Measurements from ENCODE around the gene AP3B1. TPM values are rescaled to one million over a fixed set of nuclear protein-coding genes. Genes with fewer than 3 reads are reported as not detected.

AP3B1 gene
- total RNA-seq, 1 donor from 2014 or later = 105 TPM

DNA sequence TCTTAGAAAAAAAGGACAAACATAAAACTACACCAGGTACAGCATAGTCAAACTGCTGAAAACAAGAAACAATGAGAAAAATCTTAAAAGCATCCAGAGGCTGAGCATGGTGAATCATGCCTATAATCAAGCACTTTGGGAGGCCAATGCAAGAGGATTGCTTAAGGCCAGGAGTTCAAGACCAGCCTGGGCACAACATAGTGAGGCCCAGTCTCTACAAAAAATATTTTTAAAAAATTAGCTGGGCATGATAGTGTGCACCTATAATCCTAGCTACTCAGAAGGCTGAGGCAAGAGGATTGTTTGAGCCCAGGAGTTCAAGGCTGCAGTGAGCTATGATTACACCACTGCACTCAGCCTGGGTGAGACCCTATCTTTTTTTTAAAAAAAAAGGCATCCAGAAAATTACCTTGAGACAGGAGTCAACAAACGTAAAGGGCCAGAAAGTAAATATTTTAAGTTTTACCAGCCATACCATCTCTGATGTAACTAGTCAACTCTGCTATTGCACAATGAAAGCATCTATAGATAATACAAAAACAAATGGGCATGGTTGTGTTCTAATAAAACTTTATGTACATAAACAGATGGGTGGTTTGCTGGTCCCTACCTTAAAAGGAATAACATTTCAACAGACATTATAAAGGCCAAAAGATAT lies 19.8 kb downstream of the AP3B1 start:
- H3K9me3 ChIP-seq (ENCODE audit: low read depth) = no peaks in the 10 kb centered on the region
- H3K27ac Mint-ChIP-seq = no peak overlapping the region
- H3K4me1 ChIP-seq = peaks cover 38% of the 10 kb centered on the region
- peaks cover 44% of the 10 kb centered on the region for H4K20me1 ChIP-seq (ENCODE audit: low read depth)
- peaks cover 6% of the 10 kb centered on the region for H3K9me3 Mint-ChIP-seq
- no peaks in the 10 kb centered on the region for H3K27me3 ChIP-seq
- no peaks in the 10 kb centered on the region for H3K36me3 ChIP-seq
- TF ChIP-seq EZH2phosphoT487 (IDR thresholded peaks at IDR 0.05) = no peak
- no peak for TF ChIP-seq EZH2 (IDR thresholded peaks at IDR 0.05)
- TF ChIP-seq, protein P1, sequence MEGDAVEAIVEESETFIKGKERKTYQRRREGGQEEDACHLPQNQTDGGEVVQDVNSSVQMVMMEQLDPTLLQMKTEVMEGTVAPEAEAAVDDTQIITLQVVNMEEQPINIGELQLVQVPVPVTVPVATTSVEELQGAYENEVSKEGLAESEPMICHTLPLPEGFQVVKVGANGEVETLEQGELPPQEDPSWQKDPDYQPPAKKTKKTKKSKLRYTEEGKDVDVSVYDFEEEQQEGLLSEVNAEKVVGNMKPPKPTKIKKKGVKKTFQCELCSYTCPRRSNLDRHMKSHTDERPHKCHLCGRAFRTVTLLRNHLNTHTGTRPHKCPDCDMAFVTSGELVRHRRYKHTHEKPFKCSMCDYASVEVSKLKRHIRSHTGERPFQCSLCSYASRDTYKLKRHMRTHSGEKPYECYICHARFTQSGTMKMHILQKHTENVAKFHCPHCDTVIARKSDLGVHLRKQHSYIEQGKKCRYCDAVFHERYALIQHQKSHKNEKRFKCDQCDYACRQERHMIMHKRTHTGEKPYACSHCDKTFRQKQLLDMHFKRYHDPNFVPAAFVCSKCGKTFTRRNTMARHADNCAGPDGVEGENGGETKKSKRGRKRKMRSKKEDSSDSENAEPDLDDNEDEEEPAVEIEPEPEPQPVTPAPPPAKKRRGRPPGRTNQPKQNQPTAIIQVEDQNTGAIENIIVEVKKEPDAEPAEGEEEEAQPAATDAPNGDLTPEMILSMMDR (IDR thresholded peaks at IDR 0.05) = no peak
- H2AFZ ChIP-seq (replicated peaks) = no peak overlapping the region
- H3K9ac ChIP-seq = no peak overlapping the region
- no peak overlapping the region for H3K27ac ChIP-seq
- H3K27me3 Mint-ChIP-seq (ENCODE audit: insufficient read depth, low read depth) = peaks cover 4% of the 10 kb centered on the region
- H3F3A ChIP-seq (ENCODE audit: low read depth) = peaks cover 37% of the 10 kb centered on the region
- H3K79me2 ChIP-seq (ENCODE audit: low read depth) = peaks cover 95% of the 10 kb centered on the region
- H3K4me1 Mint-ChIP-seq = peaks cover 11% of the 10 kb centered on the region
- no peak overlapping the region for H3K4me3 ChIP-seq
- peaks cover 18% of the 10 kb centered on the region for H3K36me3 Mint-ChIP-seq
- no peak for DNase-seq (ENCODE audit: low spot score)
- H3K4me2 ChIP-seq = no peak overlapping the region
- no peak overlapping the region for H3K4me3 Mint-ChIP-seq

DNA sequence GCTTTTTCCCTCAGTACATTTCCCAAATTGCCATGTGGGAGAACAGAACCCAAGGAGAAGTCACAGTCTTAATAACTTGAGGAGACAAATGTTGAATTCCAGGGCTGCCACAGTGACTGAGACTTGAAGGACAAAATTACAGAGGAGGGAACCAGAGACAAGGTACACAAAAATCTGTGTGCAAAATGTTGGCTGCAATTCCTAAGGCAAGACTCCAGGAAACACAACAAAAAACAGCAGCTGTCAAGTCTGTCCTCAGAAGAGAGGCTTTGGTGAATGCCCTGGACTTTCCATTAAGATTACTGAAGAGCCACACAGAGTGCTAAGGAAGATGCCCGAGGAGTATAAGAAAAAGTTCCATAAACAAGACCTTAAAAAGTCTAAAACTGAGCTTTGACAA lies 21.1 kb downstream of the AP3B1 start:
- H3K36me3 ChIP-seq = no peaks in the 10 kb centered on the region
- H3K9me3 Mint-ChIP-seq = peaks cover 6% of the 10 kb centered on the region
- H3K4me3 ChIP-seq = no peak overlapping the region
- peaks cover 42% of the 10 kb centered on the region for H3K4me1 ChIP-seq
- H4K20me1 ChIP-seq (ENCODE audit: low read depth) = peaks cover 50% of the 10 kb centered on the region
- no peaks in the 10 kb centered on the region for H3K27me3 ChIP-seq
- H3K27ac Mint-ChIP-seq = no peak overlapping the region
- peaks cover 96% of the 10 kb centered on the region for H3K79me2 ChIP-seq (ENCODE audit: low read depth)
- H3K9ac ChIP-seq = no peak overlapping the region
- H3K27me3 Mint-ChIP-seq (ENCODE audit: insufficient read depth, low read depth) = peaks cover 4% of the 10 kb centered on the region
- no peak overlapping the region for H2AFZ ChIP-seq (replicated peaks)
- H3K4me1 Mint-ChIP-seq = peaks cover 11% of the 10 kb centered on the region
- TF ChIP-seq EZH2 (IDR thresholded peaks at IDR 0.05) (no peak), EZH2phosphoT487 (IDR thresholded peaks at IDR 0.05) (no peak)
- TF ChIP-seq, protein P1 (IDR thresholded peaks at IDR 0.05) = no peak
- no peak overlapping the region for H3K4me2 ChIP-seq
- H3K27ac ChIP-seq = peak overlapping the region; percentile 69
- DNase-seq (ENCODE audit: low spot score) = no peak
- peaks cover 18% of the 10 kb centered on the region for H3K36me3 Mint-ChIP-seq
- peaks cover 41% of the 10 kb centered on the region for H3F3A ChIP-seq (ENCODE audit: low read depth)
- no peaks in the 10 kb centered on the region for H3K9me3 ChIP-seq (ENCODE audit: low read depth)
- H3K4me3 Mint-ChIP-seq = no peak overlapping the region

DNA sequence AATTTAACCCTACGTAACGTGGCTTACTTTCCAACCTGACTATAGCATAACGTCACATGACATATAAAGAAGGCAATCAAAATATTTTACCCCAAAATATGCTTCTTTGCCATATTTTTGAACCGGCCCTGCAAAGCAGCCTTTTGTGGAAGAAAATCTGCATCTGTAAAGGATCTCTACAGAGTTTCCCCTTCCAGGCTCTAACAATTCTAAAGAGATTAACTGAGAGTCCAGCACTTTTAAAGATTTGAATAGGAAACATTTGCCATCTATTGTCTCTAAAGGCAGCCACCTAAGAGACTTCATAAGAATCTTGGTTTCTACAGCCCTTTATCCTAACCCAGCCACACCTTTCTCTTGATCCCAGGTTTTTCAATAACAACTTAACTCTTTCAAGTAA lies 22.7 kb downstream of the AP3B1 start:
- peaks cover 18% of the 10 kb centered on the region for H3K36me3 Mint-ChIP-seq

More for the DNA sequence above, 22.7 kb downstream of the AP3B1 start:
- Histone ChIP-seq H4K20me1 (ENCODE audit: low read depth) (peaks cover 42% of the 10 kb centered on the region), H3K27ac (peak overlapping the region; percentile 72), H3K9ac (no peak overlapping the region), H3K36me3 (no peaks in the 10 kb centered on the region), H3K79me2 (ENCODE audit: low read depth) (peaks cover 97% of the 10 kb centered on the region), H3K27me3 (no peaks in the 10 kb centered on the region), H3K4me2 (peak overlapping the region; percentile 68), H2AFZ (replicated peaks) (no peak overlapping the region), H3K4me3 (peak overlapping the region; percentile 22), H3F3A (ENCODE audit: low read depth) (peaks cover 42% of the 10 kb centered on the region), H3K9me3 (ENCODE audit: low read depth) (no peaks in the 10 kb centered on the region), H3K4me1 (peaks cover 45% of the 10 kb centered on the region)
- no peak overlapping the region for H3K4me3 Mint-ChIP-seq
- DNase-seq (ENCODE audit: low spot score) = peak; percentile 64
- peaks cover 11% of the 10 kb centered on the region for H3K4me1 Mint-ChIP-seq
- TF ChIP-seq EZH2 (IDR thresholded peaks at IDR 0.05) = no peak
- no peak for TF ChIP-seq EZH2phosphoT487 (IDR thresholded peaks at IDR 0.05)
- TF ChIP-seq, protein P1 (IDR thresholded peaks at IDR 0.05) = no peak
- no peak overlapping the region for H3K27ac Mint-ChIP-seq
- peaks cover 4% of the 10 kb centered on the region for H3K27me3 Mint-ChIP-seq (ENCODE audit: insufficient read depth, low read depth)
- H3K9me3 Mint-ChIP-seq = peaks cover 6% of the 10 kb centered on the region
